GM18508 (cell line): ENCODE measurements around the gene RASSF3.

Source experiments
- ATAC-seq: cut with Tn5 transposase; IDR thresholded peaks from one replicate; pipeline ENCODE4 v1.9.1; 2021; ENCODE audit warnings: moderate number of reproducible peaks; ENCODE audit not compliant: insufficient read depth, unreplicated experiment

RASSF3 gene

GRCh38 chr12:64666054-64666914, 56.0 kb downstream of the RASSF3 start:
- no peak for ATAC-seq

- no peak for ATAC-seq
Observed at GRCh38 chr12:64667793-64668192, 57.5 kb downstream of the RASSF3 start.

- ATAC-seq = peak; percentile 58
Observed at GRCh38 chr12:64669270-64669842, 59.1 kb downstream of the RASSF3 start.

GRCh38 chr12:64670019-64670418, 59.7 kb downstream of the RASSF3 start:
- ATAC-seq = no peak

GRCh38 chr12:64670919-64671639, 60.8 kb downstream of the RASSF3 start:
- ATAC-seq = no peak

- no peak for ATAC-seq
Observed at GRCh38 chr12:64671681-64672080, 61.4 kb downstream of the RASSF3 start.

- ATAC-seq = no peak
Observed at GRCh38 chr12:64672925-64673409, 62.7 kb downstream of the RASSF3 start.

GRCh38 chr12:64673490-64674169, 63.3 kb downstream of the RASSF3 start:
- no peak for ATAC-seq

- no peak for ATAC-seq
Observed at GRCh38 chr12:64674367-64674922, 64.2 kb downstream of the RASSF3 start.

GRCh38 chr12:64675795-64676194, 65.5 kb downstream of the RASSF3 start:
- ATAC-seq = no peak

GRCh38 chr12:64678248-64678647, 68.0 kb downstream of the RASSF3 start:
- ATAC-seq = no peak

GRCh38 chr12:64678835-64679234, 68.5 kb downstream of the RASSF3 start:
- no peak for ATAC-seq

GRCh38 chr12:64679487-64680001, 69.2 kb downstream of the RASSF3 start:
- ATAC-seq = no peak

GRCh38 chr12:64680235-64680634, 69.9 kb downstream of the RASSF3 start:
- no peak for ATAC-seq

GRCh38 chr12:64681200-64682052, 71.1 kb downstream of the RASSF3 start:
- ATAC-seq = no peak

- no peak for ATAC-seq
Observed at GRCh38 chr12:64682572-64683277, 72.4 kb downstream of the RASSF3 start.

GRCh38 chr12:64683816-64684543, 73.7 kb downstream of the RASSF3 start:
- no peak for ATAC-seq

- no peak for ATAC-seq
Observed at GRCh38 chr12:64685050-64685449, 74.8 kb downstream of the RASSF3 start.
